ENCODE measurements around the gene BAHD1.
A peak's percentile ranks its signal among the peaks of the same experiment; 100 is the strongest.

The BAHD1 gene

GRCh38 chr15:40495516-40495915 is 54.8 kb downstream of the BAHD1 start:
- no CpG with 5 or more reads among the region's 2 CpGs for WGBS (ENCODE audit: extremely low coverage, insufficient coverage, low lambda C conversion rate)
- Histone ChIP-seq H3K79me2 (ENCODE audit: control insufficient read depth, insufficient read depth, low read length) (no peaks in the 10 kb centered on the region), H2BK5ac (ENCODE audit: low read length) (no peak overlapping the region), H3K27ac (ENCODE audit: low read depth, low read length) (no peak overlapping the region), H3K56ac (ENCODE audit: low read length) (no peak overlapping the region), H3K4me3 (ENCODE audit: low read length) (no peak overlapping the region), H3K4ac (ENCODE audit: low read depth, low read length) (no peak overlapping the region), H3K4me1 (ENCODE audit: control insufficient read depth, low read depth, low read length) (no peaks in the 10 kb centered on the region), H4K5ac (ENCODE audit: low read length) (no peak overlapping the region), H2AK5ac (ENCODE audit: low read length) (no peak overlapping the region), H2BK15ac (replicated peaks; ENCODE audit: low read depth) (no peak overlapping the region), H3K23ac (ENCODE audit: low read length) (no peak overlapping the region), H3K18ac (ENCODE audit: low read length) (no peak overlapping the region), H3K4me2 (ENCODE audit: low read length) (no peak overlapping the region), H3K9ac (ENCODE audit: low read length) (no peak overlapping the region), H4K8ac (ENCODE audit: low read depth, low read length) (no peak overlapping the region), H3K79me1 (ENCODE audit: low read length) (no peaks in the 10 kb centered on the region), H2BK120ac (ENCODE audit: low read depth, low read length) (no peak overlapping the region), H3K36me3 (ENCODE audit: control insufficient read depth, insufficient read depth, low read length) (no peaks in the 10 kb centered on the region), H3K27me3 (ENCODE audit: insufficient read depth, low read length, poor library complexity) (no peaks in the 10 kb centered on the region)
- DNase-seq: no peak

GRCh38 chr15:40498418-40498817 is 57.7 kb downstream of the BAHD1 start:
- Histone ChIP-seq H2BK5ac (ENCODE audit: low read length) (no peak overlapping the region), H3K4me1 (ENCODE audit: control insufficient read depth, low read depth, low read length) (no peaks in the 10 kb centered on the region), H3K4me3 (ENCODE audit: low read length) (no peak overlapping the region), H3K27ac (ENCODE audit: low read depth, low read length) (no peak overlapping the region), H2BK120ac (ENCODE audit: low read depth, low read length) (no peak overlapping the region), H2AK5ac (ENCODE audit: low read length) (no peak overlapping the region), H3K56ac (ENCODE audit: low read length) (no peak overlapping the region), H3K4me2 (ENCODE audit: low read length) (no peak overlapping the region), H4K8ac (ENCODE audit: low read depth, low read length) (no peak overlapping the region), H3K9ac (ENCODE audit: low read length) (no peak overlapping the region), H3K79me2 (ENCODE audit: control insufficient read depth, insufficient read depth, low read length) (no peaks in the 10 kb centered on the region), H3K36me3 (ENCODE audit: control insufficient read depth, insufficient read depth, low read length) (no peaks in the 10 kb centered on the region), H3K18ac (ENCODE audit: low read length) (no peak overlapping the region), H4K5ac (ENCODE audit: low read length) (no peak overlapping the region), H3K79me1 (ENCODE audit: low read length) (no peaks in the 10 kb centered on the region), H3K23ac (ENCODE audit: low read length) (no peak overlapping the region), H2BK15ac (replicated peaks; ENCODE audit: low read depth) (no peak overlapping the region), H3K27me3 (ENCODE audit: insufficient read depth, low read length, poor library complexity) (no peaks in the 10 kb centered on the region), H3K4ac (ENCODE audit: low read depth, low read length) (no peak overlapping the region)
- DNase-seq: no peak
- no CpG with 5 or more reads among the region's 5 CpGs for whole genome bisulfite sequencing (ENCODE audit: extremely low coverage, insufficient coverage, low lambda C conversion rate)

GRCh38 chr15:40498891-40499290 is 58.1 kb downstream of the BAHD1 start:
- Histone ChIP-seq H4K5ac (ENCODE audit: low read length) (no peak overlapping the region), H3K79me1 (ENCODE audit: low read length) (no peaks in the 10 kb centered on the region), H3K27ac (ENCODE audit: low read depth, low read length) (no peak overlapping the region), H3K4me3 (ENCODE audit: low read length) (no peak overlapping the region), H2BK120ac (ENCODE audit: low read depth, low read length) (no peak overlapping the region), H3K23ac (ENCODE audit: low read length) (no peak overlapping the region), H2AK5ac (ENCODE audit: low read length) (no peak overlapping the region), H3K79me2 (ENCODE audit: control insufficient read depth, insufficient read depth, low read length) (no peaks in the 10 kb centered on the region), H3K18ac (ENCODE audit: low read length) (no peak overlapping the region), H3K56ac (ENCODE audit: low read length) (no peak overlapping the region), H2BK15ac (replicated peaks; ENCODE audit: low read depth) (no peak overlapping the region), H3K9ac (ENCODE audit: low read length) (no peak overlapping the region), H3K4ac (ENCODE audit: low read depth, low read length) (no peak overlapping the region), H3K27me3 (ENCODE audit: insufficient read depth, low read length, poor library complexity) (no peaks in the 10 kb centered on the region), H3K36me3 (ENCODE audit: control insufficient read depth, insufficient read depth, low read length) (no peaks in the 10 kb centered on the region), H3K4me2 (ENCODE audit: low read length) (no peak overlapping the region), H3K4me1 (ENCODE audit: control insufficient read depth, low read depth, low read length) (no peaks in the 10 kb centered on the region), H4K8ac (ENCODE audit: low read depth, low read length) (no peak overlapping the region), H2BK5ac (ENCODE audit: low read length) (no peak overlapping the region)
- no peak for DNase-seq
- no CpG with 5 or more reads among the region's 4 CpGs for WGBS (ENCODE audit: extremely low coverage, insufficient coverage, low lambda C conversion rate)

GRCh38 chr15:40499931-40500330 is 59.2 kb downstream of the BAHD1 start:
- Histone ChIP-seq H3K18ac (ENCODE audit: low read length) (no peak overlapping the region), H2AK5ac (ENCODE audit: low read length) (no peak overlapping the region), H3K79me1 (ENCODE audit: low read length) (no peaks in the 10 kb centered on the region), H2BK15ac (replicated peaks; ENCODE audit: low read depth) (no peak overlapping the region), H3K56ac (ENCODE audit: low read length) (no peak overlapping the region), H2BK120ac (ENCODE audit: low read depth, low read length) (no peak overlapping the region), H4K5ac (ENCODE audit: low read length) (no peak overlapping the region), H3K9ac (ENCODE audit: low read length) (no peak overlapping the region), H3K4me3 (ENCODE audit: low read length) (no peak overlapping the region), H3K23ac (ENCODE audit: low read length) (no peak overlapping the region), H2BK5ac (ENCODE audit: low read length) (no peak overlapping the region), H3K4me2 (ENCODE audit: low read length) (no peak overlapping the region), H3K4me1 (ENCODE audit: control insufficient read depth, low read depth, low read length) (no peaks in the 10 kb centered on the region), H3K79me2 (ENCODE audit: control insufficient read depth, insufficient read depth, low read length) (no peaks in the 10 kb centered on the region), H3K36me3 (ENCODE audit: control insufficient read depth, insufficient read depth, low read length) (no peaks in the 10 kb centered on the region), H3K4ac (ENCODE audit: low read depth, low read length) (no peak overlapping the region), H4K8ac (ENCODE audit: low read depth, low read length) (no peak overlapping the region), H3K27me3 (ENCODE audit: insufficient read depth, low read length, poor library complexity) (no peaks in the 10 kb centered on the region), H3K27ac (ENCODE audit: low read depth, low read length) (no peak overlapping the region)
- no peak for DNase-seq
- no CpG with 5 or more reads among the region's 4 CpGs for WGBS (ENCODE audit: extremely low coverage, insufficient coverage, low lambda C conversion rate)

GRCh38 chr15:40500568-40501330 is 60.0 kb downstream of the BAHD1 start:
- Histone ChIP-seq H3K79me2 (ENCODE audit: control insufficient read depth, insufficient read depth, low read length) (no peaks in the 10 kb centered on the region), H3K79me1 (ENCODE audit: low read length) (no peaks in the 10 kb centered on the region), H3K23ac (ENCODE audit: low read length) (no peak overlapping the region), H2BK5ac (ENCODE audit: low read length) (no peak overlapping the region), H4K8ac (ENCODE audit: low read depth, low read length) (no peak overlapping the region), H3K36me3 (ENCODE audit: control insufficient read depth, insufficient read depth, low read length) (no peaks in the 10 kb centered on the region), H3K4ac (ENCODE audit: low read depth, low read length) (no peak overlapping the region), H3K27me3 (ENCODE audit: insufficient read depth, low read length, poor library complexity) (no peaks in the 10 kb centered on the region), H3K18ac (ENCODE audit: low read length) (no peak overlapping the region), H2BK15ac (replicated peaks; ENCODE audit: low read depth) (no peak overlapping the region), H2AK5ac (ENCODE audit: low read length) (no peak overlapping the region), H3K4me2 (ENCODE audit: low read length) (no peak overlapping the region), H4K5ac (ENCODE audit: low read length) (no peak overlapping the region), H3K56ac (ENCODE audit: low read length) (no peak overlapping the region), H2BK120ac (ENCODE audit: low read depth, low read length) (no peak overlapping the region), H3K4me1 (ENCODE audit: control insufficient read depth, low read depth, low read length) (no peaks in the 10 kb centered on the region), H3K27ac (ENCODE audit: low read depth, low read length) (no peak overlapping the region), H3K9ac (ENCODE audit: low read length) (no peak overlapping the region), H3K4me3 (ENCODE audit: low read length) (no peak overlapping the region)
- no peak for DNase-seq
- no CpG with 5 or more reads among the region's 4 CpGs for WGBS (ENCODE audit: extremely low coverage, insufficient coverage, low lambda C conversion rate)

GRCh38 chr15:40501487-40501886 is 60.7 kb downstream of the BAHD1 start:
- Histone ChIP-seq H2BK15ac (replicated peaks; ENCODE audit: low read depth) (no peak overlapping the region), H3K4me2 (ENCODE audit: low read length) (no peak overlapping the region), H3K79me1 (ENCODE audit: low read length) (no peaks in the 10 kb centered on the region), H4K5ac (ENCODE audit: low read length) (no peak overlapping the region), H3K18ac (ENCODE audit: low read length) (no peak overlapping the region), H3K36me3 (ENCODE audit: control insufficient read depth, insufficient read depth, low read length) (no peaks in the 10 kb centered on the region), H2BK120ac (ENCODE audit: low read depth, low read length) (no peak overlapping the region), H4K8ac (ENCODE audit: low read depth, low read length) (no peak overlapping the region), H3K27ac (ENCODE audit: low read depth, low read length) (no peak overlapping the region), H3K9ac (ENCODE audit: low read length) (no peak overlapping the region), H3K56ac (ENCODE audit: low read length) (no peak overlapping the region), H3K4me1 (ENCODE audit: control insufficient read depth, low read depth, low read length) (no peaks in the 10 kb centered on the region), H2BK5ac (ENCODE audit: low read length) (no peak overlapping the region), H3K4me3 (ENCODE audit: low read length) (no peak overlapping the region), H3K4ac (ENCODE audit: low read depth, low read length) (no peak overlapping the region), H2AK5ac (ENCODE audit: low read length) (no peak overlapping the region), H3K23ac (ENCODE audit: low read length) (no peak overlapping the region), H3K27me3 (ENCODE audit: insufficient read depth, low read length, poor library complexity) (no peaks in the 10 kb centered on the region), H3K79me2 (ENCODE audit: control insufficient read depth, insufficient read depth, low read length) (no peaks in the 10 kb centered on the region)
- WGBS (ENCODE audit: extremely low coverage, insufficient coverage, low lambda C conversion rate): no CpG with 5 or more reads among the region's 6 CpGs
- DNase-seq: peak; percentile 62

All from mesendoderm (in vitro differentiated cells).